HG02571 (cell line): Measurements from ENCODE around the gene ERCC8.
A peak's percentile ranks its signal among the peaks of the same experiment; 100 is the strongest.

Experiments used
- ATAC-seq: cut with Tn5 transposase; IDR thresholded peaks from one replicate; pipeline ENCODE4 v1.9.1; 2021; ENCODE audit warnings: mild to moderate bottlenecking, moderate library complexity; ENCODE audit not compliant: unreplicated experiment

The ERCC8 gene

DNA sequence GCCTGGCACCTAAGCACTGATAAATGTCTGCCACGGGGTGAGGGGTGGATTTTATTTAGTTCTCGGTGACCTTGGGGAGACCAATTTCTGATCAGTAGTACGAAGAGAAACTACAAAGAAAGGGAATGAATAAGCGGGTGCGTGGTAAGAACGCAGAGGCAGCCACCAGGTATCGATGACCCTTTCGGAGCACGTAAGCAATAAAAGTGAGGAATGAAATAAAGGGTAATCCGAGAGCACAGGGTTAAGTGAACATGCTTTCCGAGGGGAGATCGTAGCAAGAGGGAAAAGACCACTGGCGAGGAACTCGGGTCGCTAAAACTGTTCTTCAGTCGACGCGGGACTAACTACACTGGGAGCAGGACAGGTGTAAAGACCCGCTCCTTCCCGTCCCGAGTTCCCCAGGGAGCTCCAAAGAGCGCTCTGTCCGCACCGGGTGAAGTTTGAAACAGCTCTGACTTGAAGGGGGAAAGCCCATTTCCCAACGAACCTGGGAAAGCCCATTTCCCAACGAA lies 101.9 kb downstream of the ERCC8 start:
- no peak for ATAC-seq

GRCh38 chr5:60841361-60841760 lies 103.5 kb downstream of the ERCC8 start:
- ATAC-seq: no peak

- no peak for ATAC-seq
Observed at GRCh38 chr5:60836131-60836530, 108.7 kb downstream of the ERCC8 start.

GRCh38 chr5:60835554-60835953 lies 109.3 kb downstream of the ERCC8 start:
- no peak for ATAC-seq

DNA sequence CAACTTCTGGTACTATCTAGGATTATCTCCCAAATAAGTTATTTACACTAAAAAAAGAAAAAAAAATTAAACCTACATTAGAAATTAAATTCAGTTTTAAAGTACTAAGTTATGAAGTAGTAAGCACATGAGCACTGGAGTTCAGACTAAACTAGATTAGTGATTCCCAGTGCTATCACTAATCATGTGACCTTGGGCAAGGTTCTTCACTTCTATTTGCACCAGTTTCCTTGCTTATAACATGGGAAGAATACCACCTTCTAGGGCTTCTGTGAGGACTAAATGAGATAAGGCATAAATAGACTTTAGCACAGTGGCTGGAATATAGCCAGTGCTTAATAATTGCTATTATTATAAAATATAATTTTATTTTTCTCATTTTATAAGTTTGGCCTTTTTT lies 111.3 kb downstream of the ERCC8 start:
- no peak for ATAC-seq

DNA sequence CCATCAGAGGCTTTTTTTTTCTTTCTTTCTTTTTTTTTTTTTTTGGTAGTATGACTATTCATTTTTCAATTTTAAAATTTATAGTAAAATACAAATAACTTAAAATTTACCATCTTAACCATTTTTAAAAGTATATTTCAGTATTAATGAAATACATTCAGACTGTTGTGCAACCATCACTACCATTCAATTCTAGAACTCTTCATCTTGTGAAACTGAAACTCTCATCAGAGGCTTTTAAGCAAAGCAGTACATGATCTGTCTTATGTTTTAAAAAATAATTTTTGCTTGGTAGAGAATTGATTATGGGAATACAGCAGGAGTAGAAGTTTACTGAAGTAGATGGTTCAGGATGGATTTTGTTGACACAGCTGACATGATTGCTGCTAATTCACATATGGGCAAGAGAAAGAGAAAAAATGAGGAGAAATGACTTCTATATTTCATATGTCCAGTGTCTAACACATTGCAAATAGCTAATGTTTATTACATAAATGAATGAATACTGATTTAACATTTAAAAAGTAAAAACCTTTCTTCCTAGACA lies 114.2 kb downstream of the ERCC8 start:
- no peak for ATAC-seq

GRCh38 chr5:60829490-60830266 lies 115.2 kb downstream of the ERCC8 start:
- no peak for ATAC-seq

DNA sequence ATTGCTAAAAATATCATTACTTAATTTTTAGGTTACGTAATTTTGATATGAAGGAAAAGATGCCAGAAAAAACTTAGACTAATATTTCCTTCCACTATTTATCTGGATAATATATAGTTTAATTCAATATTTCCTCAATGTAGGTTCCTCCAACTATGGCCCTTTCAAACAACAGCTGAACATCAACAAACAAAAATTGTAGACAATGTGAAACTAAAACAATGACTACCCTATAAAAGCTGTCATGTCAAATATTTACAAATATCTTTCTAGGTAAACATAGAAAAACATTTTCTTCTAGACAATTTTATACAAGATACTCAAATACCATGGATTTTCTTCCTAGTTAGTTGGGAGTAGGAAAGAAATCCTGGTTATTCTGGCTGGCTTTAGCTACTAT lies 117.7 kb downstream of the ERCC8 start:
- ATAC-seq: no peak

GRCh38 chr5:60826653-60827052 lies 118.2 kb downstream of the ERCC8 start:
- peak; percentile 64 for ATAC-seq
